H9 (cell line): ENCODE data around the gene UNC50. TPM values are rescaled to one million over a fixed set of nuclear protein-coding genes. Genes with fewer than 3 reads are reported as not detected.

Experiments
- DNase-seq: peaks from one replicate; pipeline ENCODE4 v3.0.0-alpha.2; 2017
- H2AFZ ChIP-seq: one replicate; pipeline ENCODE4 v1.6.1; 2013; ENCODE audit warnings: mild to moderate bottlenecking, low read length, control low read depth, moderate library complexity
- H2AK5ac ChIP-seq: 2 replicates; pipeline ENCODE4 v1.6.1; 2013; ENCODE audit warnings: low read length, control low read depth, mixed read lengths; ENCODE audit not compliant: insufficient read length
- H2BK120ac ChIP-seq: one replicate; pipeline ENCODE4 v1.6.1; 2013; ENCODE audit warnings: low read depth, mild to moderate bottlenecking, low read length, control low read depth, inconsistent platforms; ENCODE audit not compliant: poor library complexity, severe bottlenecking
- H2BK12ac ChIP-seq: 2 replicates; pipeline ENCODE4 v1.6.1; 2013; ENCODE audit warnings: low read length, control low read depth, mixed read lengths, low read depth; ENCODE audit not compliant: insufficient read length
- H2BK15ac ChIP-seq: 2 replicates; pipeline ENCODE4 v1.6.1; 2013; ENCODE audit warnings: low read depth, low read length, control low read depth
- H2BK20ac ChIP-seq: one replicate; pipeline ENCODE4 v1.6.1; 2013; ENCODE audit warnings: low read depth, mild to moderate bottlenecking, low read length, control low read depth, inconsistent platforms; ENCODE audit not compliant: poor library complexity, severe bottlenecking
- H2BK5ac ChIP-seq: 2 replicates; pipeline ENCODE4 v1.6.1; 2013; ENCODE audit warnings: low read length, control low read depth, mixed read lengths; ENCODE audit not compliant: insufficient read length
- H3K14ac ChIP-seq: 2 replicates; pipeline ENCODE4 v1.6.1; 2013; ENCODE audit warnings: low read length, control low read depth; ENCODE audit not compliant: insufficient read depth
- H3K18ac ChIP-seq: 2 replicates; pipeline ENCODE4 v1.6.1; 2013; ENCODE audit warnings: low read depth, mild to moderate bottlenecking, mixed read lengths, low read length, control low read depth; ENCODE audit not compliant: insufficient read length
- H3K23ac ChIP-seq: 2 replicates; pipeline ENCODE4 v1.6.1; 2013; ENCODE audit warnings: low read length, control low read depth, mixed read lengths, low read depth; ENCODE audit not compliant: insufficient read length
- H3K23me2 ChIP-seq: 2 replicates; pipeline ENCODE4 v1.6.1; 2013; ENCODE audit warnings: low read depth, mild to moderate bottlenecking, mixed read lengths, low read length, control low read depth; ENCODE audit not compliant: insufficient read length, poor library complexity, severe bottlenecking
- H3K27ac ChIP-seq: 2 replicates; pipeline ENCODE4 v1.5.1; 2013; ENCODE audit warnings: low read length, control low read depth, mixed read lengths, low read depth; ENCODE audit not compliant: insufficient read length
- H3K27me3 ChIP-seq: 2 replicates; pipeline ENCODE4 v1.6.1; 2013; ENCODE audit warnings: low read length, control low read depth, inconsistent platforms; ENCODE audit not compliant: insufficient read depth
- H3K4ac ChIP-seq: 2 replicates; pipeline ENCODE4 v1.6.1; 2013; ENCODE audit warnings: low read depth, mild to moderate bottlenecking, control low read depth, inconsistent platforms, low read length, moderate library complexity
- H3K4me1 ChIP-seq: 2 replicates; pipeline ENCODE4 v1.6.1; 2013; ENCODE audit warnings: low read length, control low read depth, inconsistent platforms; ENCODE audit not compliant: insufficient read depth
- H3K4me2 ChIP-seq: 2 replicates; pipeline ENCODE4 v1.6.1; 2013; ENCODE audit warnings: low read length, control low read depth, mixed read lengths; ENCODE audit not compliant: insufficient read length, insufficient read depth
- H3K56ac ChIP-seq: 2 replicates; pipeline ENCODE4 v1.6.1; 2013; ENCODE audit warnings: low read depth, mild to moderate bottlenecking, mixed read lengths, low read length, control low read depth; ENCODE audit not compliant: insufficient read length
- H3K79me1 ChIP-seq: 2 replicates; pipeline ENCODE4 v1.6.1; 2013; ENCODE audit warnings: low read depth, mild to moderate bottlenecking, moderate library complexity, low read length, control low read depth, inconsistent platforms; ENCODE audit not compliant: insufficient read depth, poor library complexity, severe bottlenecking
- H3K79me2 ChIP-seq: 2 replicates; pipeline ENCODE4 v1.6.1; 2013; ENCODE audit warnings: low read length, control low read depth, inconsistent platforms; ENCODE audit not compliant: insufficient read depth
- H3K9ac ChIP-seq: 2 replicates; pipeline ENCODE4 v1.6.1; 2013; ENCODE audit warnings: low read length, control low read depth, mixed read lengths; ENCODE audit not compliant: insufficient read length; ENCODE audit errors: extremely low read depth
- H3K9me3 ChIP-seq: one replicate; pipeline ENCODE4 v1.6.1; 2013; ENCODE audit warnings: low read depth, low read length, inconsistent platforms; ENCODE audit not compliant: control insufficient read depth
- H3T11ph ChIP-seq: one replicate; pipeline ENCODE4 v1.6.1; 2013; ENCODE audit warnings: mild to moderate bottlenecking, low read length, control low read depth, inconsistent platforms
- H4K20me1 ChIP-seq: one replicate; pipeline ENCODE4 v1.6.1; 2013; ENCODE audit not compliant: control insufficient read depth, insufficient read length, insufficient read depth
- H4K5ac ChIP-seq: 2 replicates; pipeline ENCODE4 v1.6.1; 2013; ENCODE audit warnings: low read depth, mild to moderate bottlenecking, mixed read lengths, low read length, control low read depth; ENCODE audit not compliant: insufficient read length
- H4K8ac ChIP-seq: replicated peaks from 2 replicates; pipeline ENCODE4 v1.6.1; 2013; ENCODE audit warnings: low read length, control low read depth, mixed read lengths, low read depth; ENCODE audit not compliant: insufficient read length
- H4K91ac ChIP-seq: 2 replicates; pipeline ENCODE4 v1.6.1; 2013; ENCODE audit warnings: low read depth, mild to moderate bottlenecking, moderate library complexity, mixed read lengths, low read length, control low read depth; ENCODE audit not compliant: insufficient read length
- H3K27ac Mint-ChIP-seq, 3 experiments: 2 replicates in 2 of 3; 3 replicates in 1 of 3; pipeline ENCODE4 v1.8.0; 2020 to 2021; ENCODE audit warnings: mixed read lengths in 3 of 3, mild to moderate bottlenecking in 1 of 3, moderate library complexity in 1 of 3
- H3K27me3 Mint-ChIP-seq: 2 replicates; pipeline ENCODE4 v1.8.0; 2021; ENCODE audit warnings: low read depth, mild to moderate bottlenecking, moderate library complexity, mixed read lengths
- H3K36me3 Mint-ChIP-seq, 3 experiments: 2 replicates in 2 of 3; 3 replicates in 1 of 3; pipeline ENCODE4 v1.8.0; 2020 to 2021; ENCODE audit warnings: low read depth in 3 of 3, mixed read lengths in 3 of 3; ENCODE audit not compliant: insufficient read depth in 1 of 3
- H3K4me1 Mint-ChIP-seq, 2 experiments: 2 replicates each; pipeline ENCODE4 v1.8.0; 2020; ENCODE audit warnings: mixed read lengths in 2 of 2
- H3K4me3 Mint-ChIP-seq, 2 experiments: 2 replicates in 1 of 2; 3 replicates in 1 of 2; pipeline ENCODE4 v1.8.0; 2020 to 2021; ENCODE audit warnings: mild to moderate bottlenecking in 2 of 2, mixed read lengths in 2 of 2, moderate library complexity in 1 of 2
- H3K9me3 Mint-ChIP-seq, 2 experiments: 2 replicates in 1 of 2; 3 replicates in 1 of 2; pipeline ENCODE4 v1.8.0; 2020; ENCODE audit warnings: mild to moderate bottlenecking in 2 of 2, mixed read lengths in 2 of 2, moderate library complexity in 1 of 2
- WGBS: extraction: QIAGEN DNeasy Blood & Tissue Kit; methylation state at CpG from one replicate; pipeline ENCODE4 v1.1.7; 2013; ENCODE audit warnings: missing lambda C conversion rate, low lambda C conversion rate, mixed read lengths; ENCODE audit not compliant: insufficient read length; ENCODE audit errors: extremely low coverage; 5-methylcytosine and 5-hydroxymethylcytosine counted together
- total RNA-seq: library from RNA; stranded (reverse); gene quantifications from 2 replicates; pipeline ENCODE4 v1.2.1, GENCODE V29; 2021
- TF ChIP-seq, protein P1 (sequence below): fragments of 200-600 bp; sonication (generic); conservative IDR thresholded peaks from 3 replicates; pipeline ENCODE4 v1.8.0; 2021; ENCODE audit warnings: antibody characterized with exemption, mild to moderate bottlenecking

The UNC50 gene
- total RNA-seq, 1 experiment from 2014 or later: 35.4 TPM

DNA sequence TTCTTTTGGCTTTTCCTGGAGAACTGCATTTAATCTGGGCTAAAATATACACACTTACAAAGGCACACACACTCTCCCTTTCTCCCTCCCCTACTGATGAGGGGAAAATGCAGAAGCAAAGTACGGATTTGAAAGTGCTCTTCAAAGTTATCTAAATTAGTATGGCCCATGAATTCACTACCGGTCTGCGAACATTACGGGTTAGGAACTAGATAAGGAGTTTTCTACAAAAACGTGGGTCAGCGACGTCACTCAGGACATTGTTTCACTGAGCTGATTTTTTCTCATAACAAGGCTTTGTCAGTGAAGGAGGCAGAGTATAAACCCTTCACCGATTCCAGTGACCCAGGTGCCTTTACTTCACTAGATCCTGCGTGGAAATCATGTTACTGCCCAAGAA, 47.4 kb upstream of the UNC50 start:
- Mint-ChIP-seq H3K4me3 (no peak overlapping the region), H3K9me3 (no peaks in the 10 kb centered on the region), H3K27ac (no peak overlapping the region), H3K27me3 (no peaks in the 10 kb centered on the region), H3K36me3 (peaks cover 4 to 78% (median 47%) of the 10 kb centered on the region in 3 experiments; a peak in 6 of 7 replicates), H3K4me1 (no peaks in the 10 kb centered on the region)
- Histone ChIP-seq H2AK5ac (no peak overlapping the region), H2BK120ac (no peak overlapping the region), H2BK20ac (no peak overlapping the region), H2BK5ac (no peak overlapping the region), H3K9me3 (no peaks in the 10 kb centered on the region), H3T11ph (no peak overlapping the region), H4K20me1 (no peaks in the 10 kb centered on the region), H3K27ac (no peak overlapping the region), H4K91ac (no peak overlapping the region), H3K4me2 (no peak overlapping the region), H3K79me2 (no peaks in the 10 kb centered on the region), H3K79me1 (no peaks in the 10 kb centered on the region), H3K23ac (no peak overlapping the region), H3K18ac (no peak overlapping the region), H3K56ac (no peak overlapping the region), H3K9ac (no peak overlapping the region), H3K14ac (no peak overlapping the region), H3K4me1 (no peaks in the 10 kb centered on the region), H3K23me2 (no peaks in the 10 kb centered on the region), H2AFZ (no peak overlapping the region), H4K5ac (no peak overlapping the region), H3K27me3 (no peaks in the 10 kb centered on the region), H2BK15ac (no peak overlapping the region), H3K4ac (no peak overlapping the region), H4K8ac (no peak overlapping the region), H2BK12ac (no peak overlapping the region)
- no peak for DNase-seq
- WGBS: no CpG with 5 or more reads among the region's 9 CpGs
- TF ChIP-seq, protein P1, sequence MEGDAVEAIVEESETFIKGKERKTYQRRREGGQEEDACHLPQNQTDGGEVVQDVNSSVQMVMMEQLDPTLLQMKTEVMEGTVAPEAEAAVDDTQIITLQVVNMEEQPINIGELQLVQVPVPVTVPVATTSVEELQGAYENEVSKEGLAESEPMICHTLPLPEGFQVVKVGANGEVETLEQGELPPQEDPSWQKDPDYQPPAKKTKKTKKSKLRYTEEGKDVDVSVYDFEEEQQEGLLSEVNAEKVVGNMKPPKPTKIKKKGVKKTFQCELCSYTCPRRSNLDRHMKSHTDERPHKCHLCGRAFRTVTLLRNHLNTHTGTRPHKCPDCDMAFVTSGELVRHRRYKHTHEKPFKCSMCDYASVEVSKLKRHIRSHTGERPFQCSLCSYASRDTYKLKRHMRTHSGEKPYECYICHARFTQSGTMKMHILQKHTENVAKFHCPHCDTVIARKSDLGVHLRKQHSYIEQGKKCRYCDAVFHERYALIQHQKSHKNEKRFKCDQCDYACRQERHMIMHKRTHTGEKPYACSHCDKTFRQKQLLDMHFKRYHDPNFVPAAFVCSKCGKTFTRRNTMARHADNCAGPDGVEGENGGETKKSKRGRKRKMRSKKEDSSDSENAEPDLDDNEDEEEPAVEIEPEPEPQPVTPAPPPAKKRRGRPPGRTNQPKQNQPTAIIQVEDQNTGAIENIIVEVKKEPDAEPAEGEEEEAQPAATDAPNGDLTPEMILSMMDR: no peak
